ENCODE measurements around the gene SVOP. TPM values are rescaled to one million over a fixed set of nuclear protein-coding genes. Genes with fewer than 3 reads are reported as not detected.

The SVOP gene
- total and polyA plus RNA-seq, 9 donors: 0.02 to 0.65 (median 0.19) TPM

DNA sequence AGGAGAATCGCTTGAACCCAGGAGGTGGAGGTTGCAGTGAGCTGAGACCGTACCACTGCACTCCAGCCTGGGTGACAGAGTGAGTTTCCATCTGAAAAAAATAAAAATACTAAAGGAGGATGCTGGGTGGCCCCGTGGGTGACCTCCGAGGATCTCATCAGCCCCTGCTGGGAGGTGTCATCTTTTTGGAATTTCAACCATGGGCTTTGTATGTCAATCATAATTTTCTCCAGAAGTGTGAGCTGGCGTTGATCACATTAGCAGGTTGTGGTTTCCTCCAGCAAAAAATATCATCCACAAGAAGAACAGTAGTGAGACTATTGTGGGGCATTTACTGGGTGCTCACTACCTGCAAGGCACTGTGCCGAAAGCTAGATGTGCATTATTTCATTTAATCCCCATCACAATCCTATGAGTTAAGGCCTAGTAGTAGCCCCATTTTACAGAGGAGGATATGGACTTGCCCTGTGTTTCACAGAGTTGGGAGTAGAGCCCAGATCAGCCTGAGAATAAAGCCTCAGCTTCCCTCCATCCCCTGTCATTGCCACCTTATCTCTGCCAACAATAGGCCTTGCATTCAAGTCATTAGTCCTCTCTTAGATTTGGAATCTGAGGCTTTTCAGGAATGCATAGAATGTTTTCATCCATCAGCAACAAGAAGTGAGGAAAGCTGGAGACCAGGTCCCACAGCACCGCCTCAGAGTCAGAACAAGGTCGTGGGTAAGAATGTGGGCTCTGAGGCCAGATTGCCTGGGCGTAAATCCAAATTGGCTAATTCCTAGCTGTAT, 39.8 kb downstream of the SVOP start:
- Histone ChIP-seq H3K4me3 (ENCODE audit: low read length) (no peak overlapping the region), H3K27ac (ENCODE audit: low read length) (no peak overlapping the region), H3K9me3 (replicated peaks; ENCODE audit: control insufficient read depth, low read depth, low read length) (no peaks in the 10 kb centered on the region), H3K36me3 (ENCODE audit: control insufficient read depth, insufficient read depth, low read length) (no peaks in the 10 kb centered on the region), H3K4me1 (ENCODE audit: control insufficient read depth, insufficient read depth, low read length) (no peaks in the 10 kb centered on the region), H3K27me3 (ENCODE audit: control insufficient read depth, insufficient read depth, low read length) (peaks cover 4% of the 10 kb centered on the region)
- whole genome bisulfite sequencing (ENCODE audit: insufficient coverage): no CpG with 5 or more reads among the region's 9 CpGs
- DNase-seq: no peak

DNA sequence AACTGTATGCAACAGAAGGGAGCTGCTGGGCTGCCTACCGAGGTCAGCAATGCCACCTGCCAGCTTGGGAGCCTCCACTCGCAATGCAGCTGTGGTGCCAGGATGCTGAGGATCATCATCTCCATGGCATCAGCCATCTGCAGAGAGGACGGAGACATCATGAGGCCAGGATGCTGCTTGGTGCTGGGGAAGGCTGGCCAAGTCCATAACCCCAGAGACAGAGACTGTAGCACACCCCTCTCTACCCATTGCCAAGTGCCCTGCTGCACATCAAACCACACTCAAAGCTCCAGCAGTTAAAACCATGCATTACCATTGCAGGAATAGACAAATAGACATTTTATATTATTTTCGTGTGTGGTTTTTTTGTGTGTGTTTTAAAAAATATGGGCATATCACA, 43.5 kb downstream of the SVOP start:
- 40% methylated on average over 2 of the region's 4 CpGs for WGBS (ENCODE audit: insufficient coverage)
- no peak overlapping the region for H3K4me3 ChIP-seq (ENCODE audit: low read length)
- DNase-seq: no peak
- peaks cover 4% of the 10 kb centered on the region for H3K27me3 ChIP-seq (ENCODE audit: control insufficient read depth, insufficient read depth, low read length)
- H3K36me3 ChIP-seq (ENCODE audit: control insufficient read depth, insufficient read depth, low read length): no peaks in the 10 kb centered on the region
- H3K9me3 ChIP-seq (replicated peaks; ENCODE audit: control insufficient read depth, low read depth, low read length): no peaks in the 10 kb centered on the region
- H3K27ac ChIP-seq (ENCODE audit: low read length): no peak overlapping the region
- no peaks in the 10 kb centered on the region for H3K4me1 ChIP-seq (ENCODE audit: control insufficient read depth, insufficient read depth, low read length)

DNA sequence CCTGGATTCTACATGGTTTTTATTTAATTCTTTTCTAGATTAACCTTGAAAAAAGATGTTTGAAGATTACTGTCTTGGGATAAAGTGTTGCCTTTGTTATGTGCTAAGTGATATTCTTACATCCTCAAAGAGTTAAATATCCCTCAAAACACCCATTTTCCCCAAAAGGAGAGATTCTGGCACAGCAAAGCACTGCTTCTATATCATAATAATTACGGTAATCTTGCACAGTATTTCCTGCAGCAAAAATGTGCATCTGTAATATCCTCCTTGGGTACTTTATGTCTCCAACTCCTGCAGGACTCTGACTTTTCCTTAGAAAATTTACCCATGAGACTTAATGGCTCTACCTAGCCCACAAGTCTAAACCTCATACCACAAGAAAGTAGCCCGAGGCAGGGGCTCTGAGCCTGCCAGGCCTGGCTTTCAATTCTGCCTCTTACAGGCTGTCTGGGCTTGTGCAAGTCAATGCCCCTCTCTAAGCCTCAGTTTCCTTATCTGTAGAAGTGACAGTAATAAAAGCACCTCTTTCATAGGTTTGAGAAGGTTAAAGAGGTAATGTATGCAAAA, 45.8 kb downstream of the SVOP start:
- no peak for DNase-seq
- H3K27me3 ChIP-seq (ENCODE audit: control insufficient read depth, insufficient read depth, low read length): peaks cover 4% of the 10 kb centered on the region
- no peaks in the 10 kb centered on the region for H3K4me1 ChIP-seq (ENCODE audit: control insufficient read depth, insufficient read depth, low read length)
- no peaks in the 10 kb centered on the region for H3K9me3 ChIP-seq (replicated peaks; ENCODE audit: control insufficient read depth, low read depth, low read length)
- no peak overlapping the region for H3K27ac ChIP-seq (ENCODE audit: low read length)
- no peak overlapping the region for H3K4me3 ChIP-seq (ENCODE audit: low read length)
- 58% methylated on average over 2 of the region's 2 CpGs for WGBS (ENCODE audit: insufficient coverage)
- H3K36me3 ChIP-seq (ENCODE audit: control insufficient read depth, insufficient read depth, low read length): no peaks in the 10 kb centered on the region

DNA sequence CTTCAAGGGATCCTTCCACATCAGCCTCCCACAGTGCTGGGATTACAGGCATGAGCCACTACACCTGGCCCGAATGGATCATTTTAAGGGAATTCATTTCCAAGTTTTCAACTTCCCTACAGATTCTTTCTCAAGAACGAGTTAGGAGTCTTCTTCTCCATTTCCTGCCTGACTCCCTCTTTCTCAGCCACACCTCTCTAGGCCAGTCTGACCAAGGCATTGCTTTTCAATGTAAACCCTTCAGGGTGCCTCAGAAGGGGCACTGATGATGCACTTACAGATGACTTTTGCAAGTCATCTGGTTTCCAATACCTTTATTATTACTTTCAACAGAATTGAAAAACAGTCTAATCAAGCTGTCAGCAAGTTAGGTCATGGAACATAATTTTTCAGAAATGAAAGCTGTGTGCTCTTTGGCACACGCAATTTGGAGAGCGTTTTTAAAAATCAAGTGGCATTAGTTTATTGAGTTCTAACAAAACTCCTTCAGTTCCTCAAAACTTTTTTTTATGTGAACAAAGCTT, 47.2 kb downstream of the SVOP start:
- no peaks in the 10 kb centered on the region for H3K4me1 ChIP-seq (ENCODE audit: control insufficient read depth, insufficient read depth, low read length)
- 53% methylated on average over 2 of the region's 4 CpGs for WGBS (ENCODE audit: insufficient coverage)
- H3K27ac ChIP-seq (ENCODE audit: low read length): no peak overlapping the region
- no peaks in the 10 kb centered on the region for H3K36me3 ChIP-seq (ENCODE audit: control insufficient read depth, insufficient read depth, low read length)
- no peak overlapping the region for H3K4me3 ChIP-seq (ENCODE audit: low read length)
- peaks cover 4% of the 10 kb centered on the region for H3K27me3 ChIP-seq (ENCODE audit: control insufficient read depth, insufficient read depth, low read length)
- DNase-seq: no peak
- H3K9me3 ChIP-seq (replicated peaks; ENCODE audit: control insufficient read depth, low read depth, low read length): no peaks in the 10 kb centered on the region

DNA sequence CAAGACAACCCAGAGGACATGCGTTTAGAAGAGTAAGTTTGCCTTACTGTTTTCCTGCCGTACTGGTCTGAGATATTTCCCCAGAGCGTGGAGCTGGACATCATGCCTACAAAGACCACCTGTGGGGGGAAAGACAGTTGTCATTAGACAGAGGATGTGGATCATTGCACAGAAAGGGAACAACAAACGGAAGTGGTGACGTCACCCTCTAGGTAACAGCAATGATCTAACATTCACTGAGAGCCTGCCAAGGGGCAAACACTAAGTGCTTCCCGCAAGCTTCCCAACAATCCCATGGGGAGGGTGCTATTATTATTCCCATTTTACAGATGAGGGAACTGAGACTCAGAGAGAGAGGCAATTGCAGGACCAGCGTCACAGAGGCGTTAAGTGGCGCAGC, 48.5 kb downstream of the SVOP start:
- Histone ChIP-seq H3K27ac (ENCODE audit: low read length) (no peak overlapping the region), H3K36me3 (ENCODE audit: control insufficient read depth, insufficient read depth, low read length) (no peaks in the 10 kb centered on the region), H3K9me3 (replicated peaks; ENCODE audit: control insufficient read depth, low read depth, low read length) (no peaks in the 10 kb centered on the region), H3K4me3 (ENCODE audit: low read length) (no peak overlapping the region), H3K27me3 (ENCODE audit: control insufficient read depth, insufficient read depth, low read length) (no peaks in the 10 kb centered on the region), H3K4me1 (ENCODE audit: control insufficient read depth, insufficient read depth, low read length) (no peaks in the 10 kb centered on the region)
- WGBS (ENCODE audit: insufficient coverage): no CpG with 5 or more reads among the region's 9 CpGs
- no peak for DNase-seq

DNA sequence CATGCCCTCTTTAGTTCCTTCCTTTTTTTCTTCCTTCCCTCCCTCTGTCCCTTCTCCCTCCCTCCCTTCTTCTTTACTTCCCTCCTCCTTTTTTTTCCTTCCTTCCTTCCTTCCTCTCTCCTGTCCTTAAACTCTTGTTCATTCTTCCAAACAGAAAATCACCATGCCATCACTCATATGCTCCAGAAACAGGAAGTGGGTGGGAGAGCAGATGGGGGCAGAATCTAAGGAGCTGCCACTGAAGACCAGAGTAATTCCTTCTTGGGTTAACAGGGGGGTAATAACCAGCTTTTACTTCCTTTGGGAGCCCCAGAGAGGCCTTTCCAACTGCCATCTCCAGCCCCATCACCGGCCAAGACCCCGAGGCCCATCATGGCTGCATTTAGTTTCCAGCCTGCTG, 51.2 kb downstream of the SVOP start:
- WGBS (ENCODE audit: insufficient coverage): 61% methylated on average over 2 of the region's 2 CpGs
- peaks cover 10% of the 10 kb centered on the region for H3K4me1 ChIP-seq (ENCODE audit: control insufficient read depth, insufficient read depth, low read length)
- DNase-seq: no peak
- no peaks in the 10 kb centered on the region for H3K36me3 ChIP-seq (ENCODE audit: control insufficient read depth, insufficient read depth, low read length)
- no peak overlapping the region for H3K4me3 ChIP-seq (ENCODE audit: low read length)
- H3K9me3 ChIP-seq (replicated peaks; ENCODE audit: control insufficient read depth, low read depth, low read length): no peaks in the 10 kb centered on the region
- no peak overlapping the region for H3K27ac ChIP-seq (ENCODE audit: low read length)
- H3K27me3 ChIP-seq (ENCODE audit: control insufficient read depth, insufficient read depth, low read length): no peaks in the 10 kb centered on the region

DNA sequence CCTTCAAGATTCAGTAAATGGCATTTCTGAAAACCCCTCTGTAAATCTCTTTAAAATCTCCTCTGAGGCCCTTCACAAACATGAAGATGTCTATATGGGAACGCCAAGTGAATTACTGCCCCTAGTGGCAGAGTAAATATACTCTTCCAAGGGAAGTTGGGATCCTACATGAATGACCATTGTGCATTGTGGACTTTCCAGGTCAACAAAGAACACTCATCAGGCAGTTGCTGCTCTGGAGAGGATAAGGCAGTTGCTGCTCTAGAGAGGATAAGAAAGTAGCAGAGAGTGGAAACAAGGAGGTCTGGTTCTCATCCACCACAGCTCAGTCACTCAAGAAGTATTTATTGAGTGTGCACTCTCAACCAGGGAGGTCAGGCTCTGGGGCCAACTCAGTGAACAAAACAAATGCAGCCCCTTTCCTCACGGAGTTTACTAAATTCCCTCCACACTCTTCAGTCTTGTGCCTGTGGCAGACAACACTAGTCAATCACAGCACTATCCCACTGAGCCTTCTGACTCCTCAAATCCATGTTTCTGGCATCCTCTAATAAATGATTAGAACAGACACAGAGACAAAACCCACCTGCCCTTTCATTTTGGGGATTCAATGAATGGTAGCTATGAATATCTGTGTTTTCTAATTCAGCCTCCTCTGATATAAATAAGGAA, 52.9 kb downstream of the SVOP start:
- 22% methylated on average over 1 of the region's 2 CpGs for WGBS (ENCODE audit: insufficient coverage)
- no peak overlapping the region for H3K27ac ChIP-seq (ENCODE audit: low read length)
- no peak for DNase-seq
- H3K4me3 ChIP-seq (ENCODE audit: low read length): no peak overlapping the region
- H3K27me3 ChIP-seq (ENCODE audit: control insufficient read depth, insufficient read depth, low read length): no peaks in the 10 kb centered on the region
- no peaks in the 10 kb centered on the region for H3K36me3 ChIP-seq (ENCODE audit: control insufficient read depth, insufficient read depth, low read length)
- no peaks in the 10 kb centered on the region for H3K9me3 ChIP-seq (replicated peaks; ENCODE audit: control insufficient read depth, low read depth, low read length)
- peaks cover 14% of the 10 kb centered on the region for H3K4me1 ChIP-seq (ENCODE audit: control insufficient read depth, insufficient read depth, low read length)

DNA sequence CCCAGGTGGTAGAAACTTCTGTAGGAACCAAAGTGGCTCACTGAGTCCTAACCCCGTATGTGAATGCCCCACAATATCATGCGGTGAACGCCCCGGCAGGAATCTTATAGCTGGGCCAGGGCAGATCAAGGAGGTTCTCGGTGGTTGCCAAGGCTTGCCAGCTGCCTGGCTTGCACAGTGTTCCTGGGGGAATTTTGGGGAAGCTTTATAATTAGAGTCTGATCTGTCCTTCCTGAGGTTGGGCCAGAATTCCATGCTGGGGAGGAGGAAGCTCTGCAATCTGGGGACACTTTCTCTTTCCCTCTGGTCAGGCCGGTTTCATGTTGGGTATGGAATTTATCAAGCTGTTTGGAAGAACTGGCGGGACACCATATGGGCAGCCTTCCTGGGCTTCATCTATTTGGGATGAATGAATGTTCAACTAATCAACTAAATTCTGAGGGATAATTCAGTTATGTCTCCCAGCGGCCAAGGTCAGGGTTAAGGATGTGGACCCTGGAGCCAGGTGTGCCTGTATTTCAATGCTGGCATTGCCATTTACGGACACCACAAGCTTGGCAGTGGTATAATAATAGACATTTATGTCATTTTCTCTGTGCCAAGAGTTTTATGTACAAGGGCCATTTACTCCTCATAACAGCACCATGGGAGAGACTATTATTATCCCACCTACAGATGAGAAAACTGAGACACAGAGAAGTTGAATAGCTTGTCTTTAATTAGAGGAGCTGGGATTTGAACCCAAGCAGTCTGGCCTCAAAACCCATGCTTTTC, 54.3 kb downstream of the SVOP start:
- peaks cover 14% of the 10 kb centered on the region for H3K4me1 ChIP-seq (ENCODE audit: control insufficient read depth, insufficient read depth, low read length)
- no peak overlapping the region for H3K27ac ChIP-seq (ENCODE audit: low read length)
- peak; percentile 51 for DNase-seq
- 70% methylated on average over 6 of the region's 9 CpGs for WGBS (ENCODE audit: insufficient coverage)
- H3K27me3 ChIP-seq (ENCODE audit: control insufficient read depth, insufficient read depth, low read length): no peaks in the 10 kb centered on the region
- H3K4me3 ChIP-seq (ENCODE audit: low read length): no peak overlapping the region
- H3K36me3 ChIP-seq (ENCODE audit: control insufficient read depth, insufficient read depth, low read length): no peaks in the 10 kb centered on the region
- no peaks in the 10 kb centered on the region for H3K9me3 ChIP-seq (replicated peaks; ENCODE audit: control insufficient read depth, low read depth, low read length)

DNA sequence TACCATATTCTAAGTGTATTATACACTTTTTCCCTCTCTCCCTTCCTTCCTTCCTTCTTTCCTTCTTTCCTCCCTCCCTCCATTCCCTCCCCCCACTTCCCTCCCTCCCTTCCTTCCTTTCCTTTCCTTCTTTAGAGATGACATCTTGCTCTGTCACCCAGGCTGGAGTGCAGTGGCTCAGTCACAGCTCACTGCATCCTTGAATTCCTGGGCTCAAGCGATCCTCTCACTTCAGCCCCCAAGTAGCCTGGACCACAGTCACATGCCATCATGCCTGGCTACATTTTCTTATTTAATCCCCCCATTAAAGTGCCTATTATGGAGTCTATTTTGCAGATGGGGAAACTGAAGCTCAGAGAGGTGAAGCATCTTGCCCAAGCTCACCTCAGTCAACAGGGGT, 55.0 kb downstream of the SVOP start:
- Histone ChIP-seq H3K27ac (ENCODE audit: low read length) (no peak overlapping the region), H3K27me3 (ENCODE audit: control insufficient read depth, insufficient read depth, low read length) (no peaks in the 10 kb centered on the region), H3K4me1 (ENCODE audit: control insufficient read depth, insufficient read depth, low read length) (peaks cover 14% of the 10 kb centered on the region), H3K4me3 (ENCODE audit: low read length) (no peak overlapping the region), H3K36me3 (ENCODE audit: control insufficient read depth, insufficient read depth, low read length) (no peaks in the 10 kb centered on the region), H3K9me3 (replicated peaks; ENCODE audit: control insufficient read depth, low read depth, low read length) (no peaks in the 10 kb centered on the region)
- no peak for DNase-seq
- WGBS (ENCODE audit: insufficient coverage): 40% methylated on average over 1 of the region's 1 CpG
